Middle frontal gyrus (tissue), 1 donor: Measurements from ENCODE around the gene PLA2G4F.
"Not testable (repeated sequence)": the region's sequence is repeated elsewhere in the genome, so short reads cannot be mapped to it uniquely, and the experiment has no call there.

Experiments used
- DNase-seq: peaks from one replicate; pipeline ENCODE4 v3.0.0-alpha.2; 2015; ENCODE audit warnings: low spot score; ENCODE audit errors: extremely low spot score

PLA2G4F gene

DNA sequence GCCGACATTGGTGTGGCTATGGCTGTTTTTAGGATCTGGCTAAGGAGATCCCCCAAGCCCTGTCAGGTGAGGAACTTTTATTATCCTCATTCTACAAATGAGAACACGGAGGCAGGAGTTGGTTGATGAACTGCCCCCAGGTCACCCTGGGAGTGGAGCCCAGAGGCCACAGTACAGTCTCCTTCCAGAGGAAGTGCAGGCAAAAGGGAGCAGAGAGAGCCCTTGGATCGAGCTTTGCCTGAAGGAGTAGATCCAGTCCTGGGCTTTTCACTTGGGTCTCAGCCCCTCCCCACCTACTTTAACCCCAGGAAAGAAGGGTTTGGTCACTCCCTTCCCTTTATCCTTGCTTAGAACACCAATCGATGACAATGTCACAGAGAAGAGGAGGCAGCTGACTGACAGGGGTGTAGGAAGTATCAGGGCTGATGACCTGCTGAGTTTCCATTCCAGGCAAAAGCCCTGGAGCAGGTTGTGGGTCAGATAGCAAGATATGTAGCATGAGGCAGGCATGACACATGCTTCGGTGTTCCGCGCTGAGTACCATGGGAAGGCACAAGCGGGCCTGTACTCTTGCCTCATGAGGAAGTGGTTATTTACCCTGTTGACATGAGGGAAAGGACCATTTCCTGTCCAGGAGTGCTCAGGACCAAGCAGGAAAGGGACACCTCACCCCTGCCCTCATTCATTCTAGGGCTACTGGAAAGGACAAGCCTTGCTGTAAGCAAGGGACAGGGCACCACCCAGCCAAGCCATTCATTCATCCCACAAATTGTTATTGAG lies 56.2 kb downstream of the PLA2G4F start:
- no peak for DNase-seq

DNA sequence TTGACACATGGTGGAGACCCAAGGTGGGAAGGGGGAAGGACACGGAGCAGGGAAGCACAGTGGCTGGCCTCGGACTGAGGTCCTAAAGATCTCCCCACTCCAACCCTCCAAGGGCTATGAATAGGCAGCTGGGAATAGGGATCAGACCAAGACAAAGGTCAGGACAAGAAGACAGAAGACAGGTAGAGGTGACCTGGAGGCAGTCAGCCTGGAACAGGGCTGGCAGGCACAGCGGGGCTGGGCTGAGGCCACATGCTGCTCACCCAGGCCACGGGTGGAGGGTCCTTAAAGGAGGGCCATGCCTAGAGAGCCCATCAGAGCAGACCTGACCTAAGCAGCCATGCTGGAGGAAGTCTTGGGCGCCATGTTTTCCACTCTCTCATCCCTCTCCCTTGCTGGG lies 59.4 kb downstream of the PLA2G4F start:
- no peak for DNase-seq

DNA sequence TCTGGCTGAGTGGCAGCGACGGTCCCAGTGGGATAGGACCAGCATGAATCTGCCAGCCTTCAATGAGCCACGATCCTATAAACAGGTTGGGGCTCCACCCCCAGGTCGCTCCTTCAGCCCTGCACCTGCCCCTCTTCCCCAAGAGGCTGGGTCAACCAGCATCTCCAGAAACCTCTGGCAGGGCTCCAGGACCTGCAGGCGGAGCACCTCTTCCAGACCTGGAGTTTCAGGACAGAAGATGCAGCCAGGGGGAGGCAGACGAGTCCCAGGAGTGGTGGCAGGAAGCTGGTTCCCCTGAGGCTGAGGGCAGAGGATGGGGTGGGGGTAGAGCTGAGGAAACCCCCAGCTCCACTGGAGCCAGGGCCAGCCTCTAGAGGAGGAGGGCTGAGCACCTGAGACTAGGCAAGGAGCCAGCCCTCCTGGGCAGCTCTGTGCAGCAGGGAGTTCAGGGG lies 61.9 kb downstream of the PLA2G4F start, which contains the start of gene PLA2G4D:
PLA2G4D (minus strand) TSS at position 51 of the 452 bp plus-strand sequence. CDS start 103 bp downstream, outside the sequence.
- no peak for DNase-seq

DNA sequence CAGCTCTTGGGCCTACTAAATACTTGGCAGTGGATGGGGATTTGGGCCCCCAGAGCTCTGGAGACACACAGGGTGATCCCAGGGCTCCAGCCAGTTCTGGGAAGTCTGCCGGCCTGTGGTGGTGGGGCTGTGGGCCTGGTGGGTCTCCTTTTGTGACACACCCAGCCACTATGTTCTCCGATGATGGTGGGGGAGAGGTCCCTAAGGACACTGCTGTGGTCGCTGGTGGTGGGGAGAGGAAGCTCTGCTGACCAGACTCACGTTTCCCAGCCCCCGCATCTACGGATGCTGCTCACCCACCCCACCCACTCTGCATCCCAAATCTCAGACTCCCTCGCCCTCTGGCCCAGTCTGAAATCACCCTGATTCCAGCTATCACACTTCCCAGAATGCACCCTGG lies 62.5 kb downstream of the PLA2G4F start:
- DNase-seq = no peak

DNA sequence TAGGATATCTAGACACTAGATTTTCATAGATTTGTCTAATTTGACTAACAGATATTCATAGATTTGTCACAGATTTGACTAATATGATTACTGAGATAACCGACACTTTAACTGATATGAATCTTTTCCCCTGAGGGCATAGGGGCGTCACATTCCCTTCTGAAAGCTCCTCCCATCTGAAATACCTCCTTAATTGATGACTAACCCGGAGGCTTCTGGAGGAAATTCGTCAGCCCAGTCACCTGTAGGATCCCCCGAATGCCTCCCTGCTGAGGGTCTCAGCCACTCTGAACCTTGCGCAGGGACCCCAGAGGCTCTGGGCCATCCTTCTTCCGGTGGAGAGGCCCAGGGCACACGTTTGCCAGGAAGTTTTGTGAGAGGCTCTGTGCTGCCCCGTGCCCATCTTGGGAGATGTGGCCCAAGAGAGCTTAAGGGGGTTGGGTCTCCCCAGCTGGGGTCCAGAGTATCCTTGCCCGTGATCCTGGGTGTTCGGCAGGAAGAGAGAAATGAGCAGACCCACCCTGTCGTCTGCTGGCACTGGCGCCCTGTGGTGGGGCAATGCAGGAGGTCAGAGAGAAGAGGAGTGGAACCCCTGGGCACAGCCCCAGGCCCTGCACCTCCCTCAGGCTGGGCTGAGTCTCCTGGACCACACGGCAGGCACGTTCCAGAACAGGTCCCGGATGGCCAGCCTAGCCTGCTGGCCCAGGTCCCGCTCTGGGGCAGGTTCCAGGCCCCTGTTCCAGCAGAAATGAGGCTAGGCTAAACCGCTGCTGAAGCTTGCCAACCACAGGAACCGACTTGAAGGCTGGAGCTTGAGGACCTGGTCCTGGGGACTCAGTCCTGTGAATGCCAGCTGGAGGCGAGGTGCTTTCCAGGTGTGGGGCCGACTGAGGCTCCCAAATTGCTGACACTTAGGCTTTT lies 63.8 kb downstream of the PLA2G4F start:
- no peak for DNase-seq

DNA sequence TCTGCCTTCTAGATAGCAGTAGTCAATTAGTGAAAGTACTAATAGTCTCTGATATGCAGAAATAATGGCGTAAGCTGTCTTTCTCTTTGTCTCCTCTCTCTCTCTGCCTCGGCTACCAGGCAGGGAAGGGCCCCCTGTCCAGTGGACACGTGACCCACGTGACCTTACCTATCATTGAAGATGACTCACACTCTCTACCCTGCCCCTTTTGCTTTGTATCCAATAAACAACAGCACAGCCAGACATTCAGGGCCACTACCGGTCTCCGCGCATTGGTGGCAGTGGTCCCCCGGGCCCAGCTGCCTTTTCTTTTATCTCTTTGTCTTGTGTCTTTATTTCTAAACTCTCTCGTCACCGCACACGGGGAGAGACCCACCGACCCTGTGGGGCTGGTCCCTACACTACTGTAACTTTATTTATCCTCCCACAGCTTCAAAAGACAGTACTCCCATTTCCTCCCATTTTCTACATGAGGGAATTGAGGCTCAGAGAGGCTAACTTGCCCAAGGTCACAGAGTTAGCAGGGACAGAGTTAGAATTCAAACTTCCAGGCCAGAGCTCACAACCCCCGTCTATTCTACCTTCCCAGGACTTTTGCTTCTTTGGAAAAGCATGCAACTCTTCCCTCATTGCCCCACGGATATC lies 64.6 kb downstream of the PLA2G4F start:
- DNase-seq = not testable (repeated sequence)

DNA sequence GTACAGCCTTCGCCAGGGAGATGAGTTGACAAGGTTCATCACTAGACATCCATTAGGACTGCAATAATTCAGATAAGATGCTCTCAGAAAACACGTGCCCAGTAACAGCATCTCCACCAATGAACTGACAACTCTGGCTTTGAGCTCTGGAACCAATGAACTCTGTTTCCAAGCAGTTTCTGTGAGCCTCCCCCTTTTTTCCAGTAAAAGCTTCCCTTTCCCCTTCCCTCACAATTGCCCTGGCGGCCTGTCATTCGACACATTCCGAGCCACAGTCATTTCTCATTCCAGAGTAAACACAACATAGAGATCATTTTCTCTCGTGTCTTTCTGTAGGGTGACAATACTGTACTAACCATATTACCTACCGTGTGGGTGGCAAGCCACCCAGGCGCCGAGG lies 65.7 kb downstream of the PLA2G4F start:
- DNase-seq = no peak

DNA sequence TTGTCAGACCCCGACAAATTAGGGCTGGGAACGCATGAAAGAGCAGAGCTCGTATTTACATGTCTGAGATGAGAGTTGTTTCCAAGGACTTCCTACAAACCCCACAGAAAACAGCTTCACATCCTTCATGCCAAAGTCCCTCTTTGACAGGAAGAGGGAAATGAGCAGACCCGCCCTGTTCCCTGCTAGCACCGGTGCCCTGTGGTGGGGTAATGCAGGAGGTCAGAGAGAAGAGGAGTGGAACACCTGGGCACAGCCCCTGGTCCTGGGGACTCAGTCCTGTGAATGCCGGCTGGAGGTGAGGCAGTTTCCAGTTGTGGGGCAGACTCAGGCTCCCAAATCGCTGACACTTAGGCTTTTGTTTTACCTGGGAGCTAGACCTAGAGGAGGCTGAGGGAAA lies 66.1 kb downstream of the PLA2G4F start:
- DNase-seq = no peak

DNA sequence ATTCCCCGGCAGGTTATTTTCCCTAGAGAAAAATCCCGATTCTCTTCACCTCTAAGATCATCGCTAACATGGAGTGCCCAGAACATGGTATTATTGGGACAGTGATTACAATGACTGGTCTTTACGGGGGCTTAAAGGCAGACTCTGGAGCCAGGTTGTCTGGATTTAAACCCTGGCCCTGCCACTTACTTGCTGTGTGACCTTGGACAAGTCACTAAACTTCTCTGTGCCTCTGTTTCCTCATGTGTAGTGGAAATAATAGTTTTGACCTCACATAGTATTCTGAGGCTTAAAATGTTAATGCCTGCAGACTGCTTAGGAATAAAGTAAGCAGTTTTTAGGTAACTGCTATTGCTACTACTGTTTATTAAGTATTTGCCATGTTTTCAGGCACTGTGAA lies 66.5 kb downstream of the PLA2G4F start:
- DNase-seq = no peak
